KBM-7 (cell line): ENCODE data around the gene TP53AIP1.

Source experiments
- DNase-seq: peaks from one replicate; pipeline ENCODE4 v3.0.0-alpha.2; 2015
- in situ Hi-C: fragments of 300-500 bp; cut with MboI; formaldehyde crosslinking; loops from 2 replicates; pipeline ENCODE4 v1.14.3; 2020; ENCODE audit warnings: low sequenced_read_pairs, low pct_unique_long_range_greater_than_20kb, mixed read lengths

TP53AIP1 gene

GRCh38 chr11:128911239-128911638 lies 31.4 kb downstream of the TP53AIP1 start:
- in situ Hi-C loops, result no loop called here
- no peak for DNase-seq

- DNase-seq, result no peak
- in situ Hi-C loops, result no loop called here
Measured at GRCh38 chr11:128910576-128910975, 32.1 kb downstream of the TP53AIP1 start.

- in situ Hi-C loops, result no loop called here
Measured at GRCh38 chr11:128909438-128910125, 33.1 kb downstream of the TP53AIP1 start.

GRCh38 chr11:128908391-128909246 lies 34.1 kb downstream of the TP53AIP1 start:
- in situ Hi-C loops, result no loop called here
- no peak for DNase-seq

More at GRCh38 chr11:128909438-128910125, 33.1 kb downstream of the TP53AIP1 start:
- DNase-seq, result no peak

- in situ Hi-C loops, result no loop called here
- DNase-seq, result no peak
Measured at GRCh38 chr11:128907585-128907984, 35.1 kb downstream of the TP53AIP1 start.

- in situ Hi-C loops, result no loop called here
Measured at GRCh38 chr11:128906185-128907050, 36.3 kb downstream of the TP53AIP1 start.

GRCh38 chr11:128905345-128906184 lies 37.1 kb downstream of the TP53AIP1 start:
- in situ Hi-C loops, result no loop called here
- peak; percentile 72 for DNase-seq

More at GRCh38 chr11:128906185-128907050, 36.3 kb downstream of the TP53AIP1 start:
- no peak for DNase-seq

GRCh38 chr11:128904656-128905344 lies 37.9 kb downstream of the TP53AIP1 start:
- DNase-seq, result no peak
- in situ Hi-C loops, result no loop called here

GRCh38 chr11:128904303-128904655 lies 38.4 kb downstream of the TP53AIP1 start:
- in situ Hi-C loops, result no loop called here

GRCh38 chr11:128903248-128904061 lies 39.2 kb downstream of the TP53AIP1 start:
- in situ Hi-C loops, result no loop called here
- no peak for DNase-seq

More at GRCh38 chr11:128904303-128904655, 38.4 kb downstream of the TP53AIP1 start:
- no peak for DNase-seq

GRCh38 chr11:128902515-128903066 lies 40.1 kb downstream of the TP53AIP1 start:
- no peak for DNase-seq
- in situ Hi-C loops, result no loop called here

GRCh38 chr11:128901653-128902514 lies 40.8 kb downstream of the TP53AIP1 start:
- DNase-seq, result no peak
- in situ Hi-C loops, result no loop called here

- in situ Hi-C loops, result no loop called here
Measured at GRCh38 chr11:128900468-128900867, 42.2 kb downstream of the TP53AIP1 start.

GRCh38 chr11:128898580-128899344 lies 43.9 kb downstream of the TP53AIP1 start:
- in situ Hi-C loops, result no loop called here
- no peak for DNase-seq

More at GRCh38 chr11:128900468-128900867, 42.2 kb downstream of the TP53AIP1 start:
- DNase-seq, result no peak

GRCh38 chr11:128897826-128898225 lies 44.8 kb downstream of the TP53AIP1 start:
- in situ Hi-C loops, result no loop called here
- no peak for DNase-seq
